Spleen (tissue), 7 donors: ENCODE data around the gene TRIM42.

ENCODE experiments used
- CTCF ChIP-seq, 11 experiments: fragments of 200-600 bp in 7 of 11; fragments of 450-650 bp in 4 of 11; sonication (generic) in 4 of 11; IDR thresholded peaks in 8 of 11; conservative IDR thresholded peaks in 3 of 11; 1 replicate in 7 of 11; 2 replicates in 4 of 11; pipeline versions ENCODE4 v1.4.0 to v1.8.0; 2016 to 2021; ENCODE audit warnings: antibody characterized with exemption in 11 of 11, inconsistent platforms in 4 of 11, mild to moderate bottlenecking in 1 of 11
- POLR2AphosphoS5 ChIP-seq, 3 donors: sonication (generic); formaldehyde crosslinking; IDR thresholded peaks; one replicate each; pipeline ENCODE4 v1.5.1; 2017; ENCODE audit warnings: antibody characterized with exemption in 3 of 3
- donor health status: DM: no; HTN: no; CAD: no; lungs with moderate emphysema.
- donor health status: DM: no; HTN: no; CAD: no.
- donor health status: DM: no; HTN: no; CAD: no.

- TF ChIP-seq CTCF (IDR thresholded peaks at IDR 0.05 in 8 of 11, conservative IDR thresholded peaks at IDR 0.05 in 3 of 11) (no peak), POLR2AphosphoS5 (IDR thresholded peaks at IDR 0.05) (no peak)
These were observed 33.0 kb downstream of the TRIM42 start for GRCh38 chr3:140710711-140711389.
